HepG2 (cell line): ENCODE results near the gene NLGN3. TPM values are rescaled to one million over a fixed set of nuclear protein-coding genes. Genes with fewer than 3 reads are reported as not detected.

ENCODE experiments used
- ATAC-seq: fragments of 200-7000 bp; cut with Tn5 transposase; 3 replicates; pipeline ENCODE4 v1.9.1; 2020; ENCODE audit warnings: mild to moderate bottlenecking, moderate library complexity
- BruUV-seq: library from RNA; stranded (reverse); fragments of 400-500 nt; replicated peaks from 2 replicates; lab custom pipeline; 2021; lab: Mats Ljungman, UMichigan
- CTCF ChIA-PET: fragments of 300-600 bp; formaldehyde crosslinking; extraction: SDS; loops from one replicate; lab custom pipeline; 2021; ENCODE audit warnings: low total read pairs, inconsistent platforms, low intra/inter-chr PET ratio; lab: Yijun Ruan, JAX
- POLR2A ChIA-PET: fragments of 350-600 bp; sonication (Branson Sonifier 250); formaldehyde crosslinking; loops from one replicate; lab custom pipeline; 2020; ENCODE audit warnings: antibody characterized with exemption, inconsistent platforms; lab: Yijun Ruan, JAX
- DNase-seq: peaks from one replicate; pipeline ENCODE4 v3.0.0-alpha.2; 2015; ENCODE audit warnings: low spot score
- FAIRE-seq: peaks from 3 replicates; lab custom pipeline; 2011; peaks lifted over from hg19 to GRCh38; lab: Jason Lieb, UNC
- H2AFZ ChIP-seq: one replicate; pipeline ENCODE4 v1.6.1; 2011; ENCODE audit warnings: low read length, inconsistent platforms
- H3K27ac ChIP-seq: fragments of 300-600 bp; 3 replicates; pipeline ENCODE4 v1.8.0; 2011; ENCODE audit warnings: mixed run types, mild to moderate bottlenecking, mixed read lengths, low read length, inconsistent platforms; ENCODE audit not compliant: insufficient read depth; ENCODE audit errors: extremely low read length
- H3K27me3 ChIP-seq, 2 experiments: fragments of 200-600 bp in 1 of 2; 2 replicates in 1 of 2; 3 replicates in 1 of 2; pipeline versions ENCODE4 v1.6.0 to v1.8.0; 2011; ENCODE audit warnings: low read length in 2 of 2, mild to moderate bottlenecking in 2 of 2, moderate library complexity in 2 of 2, inconsistent platforms in 1 of 2; ENCODE audit not compliant: insufficient read depth in 2 of 2, control insufficient read depth in 1 of 2
- H3K36me3 ChIP-seq, 2 experiments: fragments of 200-600 bp in 1 of 2; replicated peaks in 1 of 2; 2 replicates in 1 of 2; 3 replicates in 1 of 2; pipeline versions ENCODE4 v1.5.1 to v1.8.0; 2011; ENCODE audit warnings: low read length in 2 of 2, inconsistent platforms in 1 of 2; ENCODE audit not compliant: insufficient read depth in 2 of 2, control insufficient read depth in 1 of 2
- H3K4me1 ChIP-seq: 2 replicates; pipeline ENCODE4 v1.5.1; 2012; ENCODE audit warnings: low read length, inconsistent platforms; ENCODE audit not compliant: insufficient read depth
- H3K4me2 ChIP-seq: 2 replicates; pipeline ENCODE4 v1.6.0; 2011; ENCODE audit warnings: low read depth, low read length, inconsistent platforms
- H3K4me3 ChIP-seq, 3 experiments: fragments of 200-600 bp in 1 of 3; sonication (generic), shearing (Covaris generic) in 1 of 3; replicated peaks in 1 of 3; 2 replicates each; pipeline ENCODE4 v1.5.1; 2011 to 2016; ENCODE audit warnings: low read length in 3 of 3, inconsistent platforms in 2 of 3, low read depth in 2 of 3, mild to moderate bottlenecking in 2 of 3, control low read depth in 1 of 3, mixed read lengths in 1 of 3; ENCODE audit not compliant: insufficient read depth in 1 of 3
- H3K79me2 ChIP-seq: one replicate; pipeline ENCODE4 v1.6.1; 2011; ENCODE audit warnings: low read length, inconsistent platforms; ENCODE audit not compliant: insufficient read depth
- H3K9ac ChIP-seq: 2 replicates; pipeline ENCODE4 v1.6.0; 2011; ENCODE audit warnings: mild to moderate bottlenecking, low read depth, low read length, inconsistent platforms; ENCODE audit not compliant: insufficient read depth
- H3K9me3 ChIP-seq: 2 replicates; pipeline ENCODE4 v1.5.1; 2012; ENCODE audit warnings: mild to moderate bottlenecking, low read length
- H4K20me1 ChIP-seq: 2 replicates; pipeline ENCODE4 v1.6.0; 2011; ENCODE audit warnings: inconsistent platforms, mild to moderate bottlenecking, low read length, moderate library complexity; ENCODE audit not compliant: insufficient read depth
- FOXA1 ChIP-seq, 2 experiments: fragments of 450-650 bp in 1 of 2; sonication (generic) in 1 of 2; formaldehyde crosslinking in 1 of 2; IDR thresholded peaks; 2 replicates each; pipeline versions ENCODE4 v1.4.0 to v1.6.1; 2016 to 2020; ENCODE audit warnings: missing genetic modification reagents in 1 of 2
- FOXA3 ChIP-seq: IDR thresholded peaks from 2 replicates; pipeline ENCODE4 v1.6.1; 2016; ENCODE audit warnings: missing genetic modification reagents, missing compliant biosample characterization
- FOXK1 ChIP-seq: sonication (generic); formaldehyde crosslinking; IDR thresholded peaks from 2 replicates; pipeline ENCODE4 v1.4.0; 2020; ENCODE audit warnings: low read depth, missing genetic modification reagents, borderline replicate concordance
- GABPB1 ChIP-seq: IDR thresholded peaks from 2 replicates; pipeline ENCODE4 v1.6.1; 2016; ENCODE audit warnings: mild to moderate bottlenecking, missing genetic modification reagents, moderate library complexity, missing compliant biosample characterization
- GATAD1 ChIP-seq: IDR thresholded peaks from 2 replicates; pipeline ENCODE4 v1.6.1; 2016; ENCODE audit warnings: missing genetic modification reagents, missing compliant biosample characterization
- IRF2 ChIP-seq: IDR thresholded peaks from 2 replicates; pipeline ENCODE4 v1.6.1; 2018; ENCODE audit warnings: missing genetic modification reagents, missing compliant biosample characterization
- MXI1 ChIP-seq: IDR thresholded peaks from 3 replicates; pipeline ENCODE4 v1.6.1; 2012; ENCODE audit warnings: low read depth, low read length, inconsistent platforms, borderline replicate concordance
- MYC ChIP-seq: sonication (generic); formaldehyde crosslinking; IDR thresholded peaks from 2 replicates; pipeline ENCODE4 v1.9.0; 2021; ENCODE audit warnings: missing genetic modification reagents, borderline replicate concordance
- PCBP1 ChIP-seq: fragments of 200-400 bp; formaldehyde crosslinking; IDR thresholded peaks from 2 replicates; pipeline ENCODE4 v1.6.1; 2017; ENCODE audit warnings: mild to moderate bottlenecking, low read depth, low read length, borderline replicate concordance
- POLR2A ChIP-seq, 2 experiments: IDR thresholded peaks; 2 replicates each; pipeline ENCODE4 v1.6.1; 2011; ENCODE audit warnings: low read depth in 2 of 2, low read length in 2 of 2, mild to moderate bottlenecking in 1 of 2, moderate library complexity in 1 of 2; ENCODE audit not compliant: insufficient read depth in 1 of 2
- TAF1 ChIP-seq: sonication (generic); formaldehyde crosslinking; IDR thresholded peaks from 2 replicates; pipeline ENCODE4 v1.4.0; 2020; ENCODE audit warnings: missing genetic modification reagents
- THAP11 ChIP-seq: IDR thresholded peaks from 2 replicates; pipeline ENCODE4 v1.6.1; 2016; ENCODE audit warnings: missing biosample characterization, missing genetic modification reagents
- YEATS4 ChIP-seq: sonication (generic); formaldehyde crosslinking; IDR thresholded peaks from 2 replicates; pipeline ENCODE4 v1.4.0; 2020; ENCODE audit warnings: missing genetic modification reagents, borderline replicate concordance
- ZC3H13 ChIP-seq: sonication (generic); formaldehyde crosslinking; IDR thresholded peaks from 2 replicates; pipeline ENCODE4 v1.8.1; 2023; ENCODE audit warnings: mild to moderate bottlenecking, missing genetic modification reagents, moderate library complexity
- ZNF577 ChIP-seq: sonication (generic); formaldehyde crosslinking; IDR thresholded peaks from 2 replicates; pipeline ENCODE4 v1.4.0; 2020; ENCODE audit warnings: mild to moderate bottlenecking, low read depth, missing genetic modification reagents, borderline replicate concordance
- ZNF652 ChIP-seq: IDR thresholded peaks from 2 replicates; pipeline ENCODE4 v1.6.1; 2016; ENCODE audit warnings: low read depth, borderline replicate concordance
- WGBS: methylation state at CpG from one replicate; pipeline ENCODE4 v1.1.6; 2017; ENCODE audit warnings: low lambda C conversion rate; 5-methylcytosine and 5-hydroxymethylcytosine counted together
- in situ Hi-C: cut with HindIII; loops from 2 replicates; pipeline ENCODE4 v1.10.0; 2017; ENCODE audit warnings: low pct_unique_long_range_greater_than_20kb; ENCODE audit not compliant: extremely low pct_ligation_motif_present
- intact Hi-C: fragments of 100-400 bp; cut with micrococcal nuclease; formaldehyde crosslinking; loops from one replicate; pipeline ENCODE4 v1.10.0; 2022; ENCODE audit not compliant: unreplicated experiment
- polyA plus RNA-seq, 8 experiments: library from polyadenylated mRNA; depleted of rRNA in 3 of 8; stranded (reverse) in 7 of 8; unstranded in 1 of 8; fragments of >200 nt; fragmentation: Illumina TruSeq in 4 of 8; extraction: Trizol in 4 of 8; gene quantifications; 2 replicates each; pipeline versions ENCODE4 v1.2.1 to v1.2.3, GENCODE V29; 2011 to 2016; ENCODE audit warnings: low read depth in 4 of 8, missing spikeins in 1 of 8, mixed read lengths in 1 of 8; ENCODE audit not compliant: insufficient read depth in 1 of 8
- total RNA-seq, 5 experiments: library from RNA; depleted of rRNA; stranded (reverse); fragments of >200 nt; fragmentation: Illumina TruSeq; extraction: Trizol; gene quantifications; 2 replicates each; pipeline ENCODE4 v1.2.3, GENCODE V29; 2016; ENCODE audit warnings: low read depth in 1 of 5
- TF ChIP-seq, protein P1 (sequence below): sonication (generic); formaldehyde crosslinking; IDR thresholded peaks from 2 replicates; pipeline ENCODE4 v1.5.0; 2020; ENCODE audit warnings: missing genetic modification reagents, mild to moderate bottlenecking, borderline replicate concordance
- TF ChIP-seq, protein P2 (sequence below): IDR thresholded peaks from 2 replicates; pipeline ENCODE4 v1.6.1; 2016
- TF ChIP-seq, protein P3 (sequence below): sonication (generic); formaldehyde crosslinking; IDR thresholded peaks from 2 replicates; pipeline ENCODE4 v1.5.0; 2020; ENCODE audit warnings: mild to moderate bottlenecking, missing genetic modification reagents, borderline replicate concordance

NLGN3 gene
- total and polyA plus RNA-seq, 2 of the 13 experiments (the other 11 are each of a cell fraction or from before 2014, with no cell fraction given) = 0.04 to 0.16 TPM

DNA sequence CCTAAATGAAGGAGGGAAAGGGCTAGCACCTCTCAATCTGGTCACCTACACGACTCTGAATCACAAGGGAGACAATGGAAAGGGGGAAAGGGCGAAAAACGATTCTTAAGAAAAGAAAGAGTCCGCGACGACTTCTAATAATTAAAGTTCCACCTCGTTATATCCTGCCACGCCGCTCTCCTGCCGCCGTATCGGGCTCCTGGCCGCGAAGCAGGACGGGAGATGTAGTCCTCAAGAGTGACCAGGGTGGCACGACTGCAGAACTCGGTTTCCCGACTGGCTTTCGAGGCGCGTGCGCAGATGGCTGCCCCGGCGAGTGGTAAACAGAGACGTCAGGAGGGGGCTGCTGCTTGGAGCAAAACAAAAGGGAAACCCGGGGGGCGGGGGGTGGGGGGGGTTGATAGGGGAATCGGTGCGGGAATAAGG is 49.1 kb upstream of the NLGN3 start, which contains the start of gene FOXO4:
Gene FOXO4 (plus strand): TSS at position 297 of the 426 bp plus-strand sequence. CDS start 678 bp downstream, outside the sequence.
- BruUV-seq = no TSS peak
- in situ Hi-C loops = no loop called here
- peak within 1 kb of the TSS; percentile 66 to 75 (median 73) for H3K4me3 ChIP-seq
- H3K4me2 ChIP-seq = peak within 1 kb of the TSS; percentile 83
- CTCF ChIA-PET = no interaction called here
- H3K79me2 ChIP-seq = no peaks in the 10 kb centered on the region
- peak within 1 kb of the TSS; percentile 45 for H3K27ac ChIP-seq
- H3K27me3 ChIP-seq = no peaks in the 10 kb centered on the region; a peak in 1 of 5 replicates
- DNase-seq (peak; percentile 75), FAIRE-seq (peak; percentile 80), ATAC-seq (peak; percentile 93)
- H4K20me1 ChIP-seq = no peaks in the 10 kb centered on the region
- POLR2A ChIA-PET = interaction anchor here (1.4 kb wide), 1 partner anchor 23 kb away, joined by 6 read pairs; the partner anchor contains the start of gene MED12
- H3K9me3 ChIP-seq = no peaks in the 10 kb centered on the region
- no peaks in the 10 kb centered on the region for H3K36me3 ChIP-seq
- peak within 1 kb of the TSS; percentile 66 for H3K9ac ChIP-seq
- intact Hi-C loops = loop anchor here (5.0 kb wide), 1 partner anchor 87 kb away; no protein-coding TSS in a partner anchor
- peak within 1 kb of the TSS; percentile 78 for H2AFZ ChIP-seq
- 2% methylated on average over 20 of the region's 29 CpGs for WGBS
- peaks cover 29% of the 10 kb centered on the region for H3K4me1 ChIP-seq
- TF ChIP-seq ZNF577 (CRISPR knock-in tag) (no peak), FOXA3 (CRISPR knock-in tag) (peak; percentile 18; the same call in 1 of the 2 replicates), THAP11 (CRISPR knock-in tag) (peak; percentile 97), GABPB1 (CRISPR knock-in tag) (peak; percentile 58), GATAD1 (CRISPR knock-in tag) (no peak), ZNF652 (CRISPR knock-in tag) (no peak), YEATS4 (CRISPR knock-in tag) (no peak; the same call in 1 of the 2 replicates), PCBP1 (no peak), MXI1 (peak; percentile 34; the same call in 1 of the 3 replicates), MYC (peak; percentile 37; the same call in 1 of the 2 replicates), FOXK1 (CRISPR knock-in tag) (peak; percentile 70; the same call in 1 of the 2 replicates), IRF2 (CRISPR knock-in tag) (0 out of 2 replicates have a peak, but pooled peaks have one; percentile 23), ZC3H13 (CRISPR knock-in tag) (no peak), POLR2A (IDR thresholded peaks at IDR 0.05; ENCODE audit: insufficient read depth in 1 of 2, low read depth in 2 of 2, low read length in 2 of 2) (peak in 1 of 2 experiments; percentile 56; a peak in 2 of 4 replicates), TAF1 (CRISPR knock-in tag) (peak; percentile 2; the same call in 1 of the 2 replicates), FOXA1 (IDR thresholded peaks at IDR 0.05) (no peak), FOXA1 (CRISPR knock-in tag; IDR thresholded peaks at IDR 0.05) (0 out of 2 replicates have a peak, but pooled peaks have one; percentile 35)
- TF ChIP-seq, protein P1, sequence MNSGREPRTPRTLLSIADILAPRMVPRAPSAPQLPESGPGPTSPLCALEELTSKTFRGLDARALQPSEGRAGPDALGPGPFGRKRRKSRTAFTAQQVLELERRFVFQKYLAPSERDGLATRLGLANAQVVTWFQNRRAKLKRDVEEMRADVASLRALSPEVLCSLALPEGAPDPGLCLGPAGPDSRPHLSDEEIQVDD (CRISPR knock-in tag) = no peak
- TF ChIP-seq, protein P2, sequence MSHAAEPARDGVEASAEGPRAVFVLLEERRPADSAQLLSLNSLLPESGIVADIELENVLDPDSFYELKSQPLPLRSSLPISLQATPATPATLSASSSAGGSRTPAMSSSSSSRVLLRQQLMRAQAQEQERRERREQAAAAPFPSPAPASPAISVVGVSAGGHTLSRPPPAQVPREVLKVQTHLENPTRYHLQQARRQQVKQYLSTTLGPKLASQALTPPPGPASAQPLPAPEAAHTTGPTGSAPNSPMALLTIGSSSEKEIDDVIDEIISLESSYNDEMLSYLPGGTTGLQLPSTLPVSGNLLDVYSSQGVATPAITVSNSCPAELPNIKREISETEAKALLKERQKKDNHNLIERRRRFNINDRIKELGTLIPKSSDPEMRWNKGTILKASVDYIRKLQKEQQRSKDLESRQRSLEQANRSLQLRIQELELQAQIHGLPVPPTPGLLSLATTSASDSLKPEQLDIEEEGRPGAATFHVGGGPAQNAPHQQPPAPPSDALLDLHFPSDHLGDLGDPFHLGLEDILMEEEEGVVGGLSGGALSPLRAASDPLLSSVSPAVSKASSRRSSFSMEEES (CRISPR knock-in tag) = no peak
- TF ChIP-seq, protein P3, sequence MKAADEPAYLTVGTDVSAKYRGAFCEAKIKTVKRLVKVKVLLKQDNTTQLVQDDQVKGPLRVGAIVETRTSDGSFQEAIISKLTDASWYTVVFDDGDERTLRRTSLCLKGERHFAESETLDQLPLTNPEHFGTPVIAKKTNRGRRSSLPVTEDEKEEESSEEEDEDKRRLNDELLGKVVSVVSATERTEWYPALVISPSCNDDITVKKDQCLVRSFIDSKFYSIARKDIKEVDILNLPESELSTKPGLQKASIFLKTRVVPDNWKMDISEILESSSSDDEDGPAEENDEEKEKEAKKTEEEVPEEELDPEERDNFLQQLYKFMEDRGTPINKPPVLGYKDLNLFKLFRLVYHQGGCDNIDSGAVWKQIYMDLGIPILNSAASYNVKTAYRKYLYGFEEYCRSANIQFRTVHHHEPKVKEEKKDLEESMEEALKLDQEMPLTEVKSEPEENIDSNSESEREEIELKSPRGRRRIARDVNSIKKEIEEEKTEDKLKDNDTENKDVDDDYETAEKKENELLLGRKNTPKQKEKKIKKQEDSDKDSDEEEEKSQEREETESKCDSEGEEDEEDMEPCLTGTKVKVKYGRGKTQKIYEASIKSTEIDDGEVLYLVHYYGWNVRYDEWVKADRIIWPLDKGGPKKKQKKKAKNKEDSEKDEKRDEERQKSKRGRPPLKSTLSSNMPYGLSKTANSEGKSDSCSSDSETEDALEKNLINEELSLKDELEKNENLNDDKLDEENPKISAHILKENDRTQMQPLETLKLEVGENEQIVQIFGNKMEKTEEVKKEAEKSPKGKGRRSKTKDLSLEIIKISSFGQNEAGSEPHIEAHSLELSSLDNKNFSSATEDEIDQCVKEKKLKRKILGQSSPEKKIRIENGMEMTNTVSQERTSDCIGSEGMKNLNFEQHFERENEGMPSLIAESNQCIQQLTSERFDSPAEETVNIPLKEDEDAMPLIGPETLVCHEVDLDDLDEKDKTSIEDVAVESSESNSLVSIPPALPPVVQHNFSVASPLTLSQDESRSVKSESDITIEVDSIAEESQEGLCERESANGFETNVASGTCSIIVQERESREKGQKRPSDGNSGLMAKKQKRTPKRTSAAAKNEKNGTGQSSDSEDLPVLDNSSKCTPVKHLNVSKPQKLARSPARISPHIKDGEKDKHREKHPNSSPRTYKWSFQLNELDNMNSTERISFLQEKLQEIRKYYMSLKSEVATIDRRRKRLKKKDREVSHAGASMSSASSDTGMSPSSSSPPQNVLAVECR = peak; percentile 31; the same call in 1 of the 2 replicates
